T47D (cell line): ENCODE results near the gene FOXB1.

Source experiments
- DNase-seq, 2 experiments: peaks; one replicate each; pipeline versions ENCODE4 v3.0.0 to v3.0.0-alpha.2; 2011 to 2012; ENCODE audit warnings: low read depth in 1 of 2, low spot score in 1 of 2
- JUND ChIP-seq: IDR thresholded peaks from 2 replicates; pipeline ENCODE4 v1.6.1; 2012; ENCODE audit warnings: low read depth
- in situ Hi-C: cut with HindIII; loops from 2 replicates; pipeline ENCODE4 v1.10.0; 2016; ENCODE audit warnings: low sequenced_read_pairs, low pct_unique_long_range_greater_than_20kb

FOXB1 gene

GRCh38 chr15:60047701-60048100 lies 43.6 kb downstream of the FOXB1 start:
- in situ Hi-C loops = no loop called here
- no peak for DNase-seq
- TF ChIP-seq JUND = no peak

GRCh38 chr15:60049948-60050347 lies 45.8 kb downstream of the FOXB1 start:
- in situ Hi-C loops = no loop called here
- DNase-seq = no peak
- no peak for TF ChIP-seq JUND

GRCh38 chr15:60052796-60053195 lies 48.7 kb downstream of the FOXB1 start:
- in situ Hi-C loops = no loop called here
- DNase-seq = no peak
- no peak for TF ChIP-seq JUND

GRCh38 chr15:60054472-60054871 lies 50.4 kb downstream of the FOXB1 start:
- no peak for TF ChIP-seq JUND
- DNase-seq = no peak
- in situ Hi-C loops = no loop called here
